ENCODE data around the gene UBXN6.

Gene UBXN6

GRCh38 chr19:4416268-4416667, 41.3 kb downstream of the UBXN6 start:
- DNase-seq (ENCODE audit: low read depth), result no peak
- no peak overlapping the region for H3K4me3 ChIP-seq (ENCODE audit: control insufficient read depth, low read depth, low read length)
- TF ChIP-seq, protein P1, sequence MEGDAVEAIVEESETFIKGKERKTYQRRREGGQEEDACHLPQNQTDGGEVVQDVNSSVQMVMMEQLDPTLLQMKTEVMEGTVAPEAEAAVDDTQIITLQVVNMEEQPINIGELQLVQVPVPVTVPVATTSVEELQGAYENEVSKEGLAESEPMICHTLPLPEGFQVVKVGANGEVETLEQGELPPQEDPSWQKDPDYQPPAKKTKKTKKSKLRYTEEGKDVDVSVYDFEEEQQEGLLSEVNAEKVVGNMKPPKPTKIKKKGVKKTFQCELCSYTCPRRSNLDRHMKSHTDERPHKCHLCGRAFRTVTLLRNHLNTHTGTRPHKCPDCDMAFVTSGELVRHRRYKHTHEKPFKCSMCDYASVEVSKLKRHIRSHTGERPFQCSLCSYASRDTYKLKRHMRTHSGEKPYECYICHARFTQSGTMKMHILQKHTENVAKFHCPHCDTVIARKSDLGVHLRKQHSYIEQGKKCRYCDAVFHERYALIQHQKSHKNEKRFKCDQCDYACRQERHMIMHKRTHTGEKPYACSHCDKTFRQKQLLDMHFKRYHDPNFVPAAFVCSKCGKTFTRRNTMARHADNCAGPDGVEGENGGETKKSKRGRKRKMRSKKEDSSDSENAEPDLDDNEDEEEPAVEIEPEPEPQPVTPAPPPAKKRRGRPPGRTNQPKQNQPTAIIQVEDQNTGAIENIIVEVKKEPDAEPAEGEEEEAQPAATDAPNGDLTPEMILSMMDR (conservative IDR thresholded peaks at IDR 0.05; ENCODE audit: control insufficient read depth, insufficient read depth, low read depth, low read length), result no peak

- no peak overlapping the region for H3K4me3 ChIP-seq (ENCODE audit: control insufficient read depth, low read depth, low read length)
- TF ChIP-seq, protein P1 (conservative IDR thresholded peaks at IDR 0.05; ENCODE audit: control insufficient read depth, insufficient read depth, low read depth, low read length), result no peak
- DNase-seq (ENCODE audit: low read depth), result no peak
Measured at GRCh38 chr19:4415352-4415751, 42.2 kb downstream of the UBXN6 start.

DNA sequence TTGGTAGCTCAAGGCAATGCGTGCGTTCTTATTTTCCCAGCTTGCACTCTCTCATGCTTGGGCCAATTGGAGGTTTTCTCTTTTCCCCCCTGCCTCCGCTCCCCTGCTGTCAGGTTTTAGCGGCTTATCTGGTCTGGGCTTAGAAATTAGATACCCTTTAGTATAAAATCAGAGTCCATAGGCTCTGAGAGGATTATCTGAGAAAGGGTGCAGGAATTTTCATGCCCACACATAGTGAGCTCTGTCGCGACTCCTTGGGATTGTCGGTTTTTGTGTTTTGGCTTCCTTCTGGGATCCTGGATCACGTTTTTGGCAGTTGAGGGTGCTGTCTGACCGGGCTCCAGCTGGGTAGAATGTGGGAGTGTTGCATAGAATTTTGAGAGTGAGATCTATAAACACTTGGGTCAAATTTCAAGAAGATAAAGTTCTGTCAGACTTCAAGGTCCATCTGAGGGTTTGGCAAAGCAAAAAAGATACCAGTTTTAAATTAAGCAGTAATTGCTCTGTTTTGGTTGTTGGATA, 42.7 kb downstream of the UBXN6 start:
- DNase-seq (ENCODE audit: low read depth), result peak; percentile 41
- H3K4me3 ChIP-seq (ENCODE audit: control insufficient read depth, low read depth, low read length), result no peak overlapping the region
- TF ChIP-seq, protein P1 (conservative IDR thresholded peaks at IDR 0.05; ENCODE audit: control insufficient read depth, insufficient read depth, low read depth, low read length), result no peak

DNA sequence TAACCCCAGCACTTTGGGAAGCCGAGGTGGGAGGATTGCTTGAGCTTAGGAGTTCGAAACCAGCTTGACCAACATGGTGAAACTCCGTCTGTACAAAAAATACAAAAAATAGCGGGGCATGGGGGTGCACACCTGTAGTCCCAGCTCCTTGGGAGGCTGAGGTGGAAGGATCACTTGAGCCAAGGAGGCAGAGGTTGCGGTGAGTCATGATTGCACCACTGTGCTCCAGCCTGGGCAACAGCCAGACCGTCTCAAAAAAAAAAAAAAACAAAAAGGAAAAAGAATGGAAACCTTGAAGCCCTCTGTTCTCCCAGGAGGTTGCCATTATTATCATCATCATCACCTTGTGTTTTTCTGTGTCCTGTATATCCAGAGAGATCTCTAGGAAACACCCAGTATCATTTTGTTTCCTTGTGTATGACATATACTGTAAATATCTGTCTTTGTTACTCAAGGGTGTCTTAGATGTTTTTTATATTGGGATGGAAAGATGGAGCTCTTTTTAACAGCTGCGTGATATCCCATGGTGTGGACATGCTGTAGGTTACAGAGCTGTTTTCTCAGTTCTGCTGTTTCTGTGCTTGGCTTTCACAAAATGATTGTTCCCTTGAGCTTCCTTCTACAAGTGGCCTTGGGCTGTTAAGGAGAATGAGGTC, 43.3 kb downstream of the UBXN6 start:
- TF ChIP-seq, protein P1 (conservative IDR thresholded peaks at IDR 0.05; ENCODE audit: control insufficient read depth, insufficient read depth, low read depth, low read length), result no peak
- peak; percentile 75 for DNase-seq (ENCODE audit: low read depth)
- H3K4me3 ChIP-seq (ENCODE audit: control insufficient read depth, low read depth, low read length), result no peak overlapping the region

GRCh38 chr19:4413588-4413987, 44.0 kb downstream of the UBXN6 start:
- no peak for DNase-seq (ENCODE audit: low read depth)
- TF ChIP-seq, protein P1 (conservative IDR thresholded peaks at IDR 0.05; ENCODE audit: control insufficient read depth, insufficient read depth, low read depth, low read length), result no peak
- H3K4me3 ChIP-seq (ENCODE audit: control insufficient read depth, low read depth, low read length), result no peak overlapping the region

- no peak overlapping the region for H3K4me3 ChIP-seq (ENCODE audit: control insufficient read depth, low read depth, low read length)
- DNase-seq (ENCODE audit: low read depth), result no peak
- TF ChIP-seq, protein P1 (conservative IDR thresholded peaks at IDR 0.05; ENCODE audit: control insufficient read depth, insufficient read depth, low read depth, low read length), result no peak
Measured at GRCh38 chr19:4409123-4409933, 48.3 kb downstream of the UBXN6 start.
